HG03159 (cell line): ENCODE results near the gene HNRNPH3.

Experiments
- ATAC-seq: cut with Tn5 transposase; IDR thresholded peaks from one replicate; pipeline ENCODE4 v1.9.1; 2021; ENCODE audit warnings: mild to moderate bottlenecking, moderate library complexity; ENCODE audit not compliant: unreplicated experiment

Gene HNRNPH3

GRCh38 chr10:68330852-68331454 lies 911 bp upstream of the HNRNPH3 start:
- no peak for ATAC-seq

GRCh38 chr10:68332259-68333057 lies 594 bp downstream of the HNRNPH3 start, which contains the start of gene PBLD:
Gene PBLD, minus strand, starts transcription at chr10:68332928. Its CDS starts 26,084 bp downstream, at chr10:68306844.
- peak; percentile 19 for ATAC-seq

- ATAC-seq: no peak
Observed at GRCh38 chr10:68333058-68333395, 1.2 kb downstream of the HNRNPH3 start.

- no peak for ATAC-seq
Observed at GRCh38 chr10:68333440-68334431, 1.9 kb downstream of the HNRNPH3 start.

GRCh38 chr10:68334672-68335467 lies 3.0 kb downstream of the HNRNPH3 start:
- no peak for ATAC-seq

GRCh38 chr10:68336754-68337351 lies 5.0 kb downstream of the HNRNPH3 start:
- no peak for ATAC-seq

GRCh38 chr10:68340358-68341080 lies 8.7 kb downstream of the HNRNPH3 start:
- ATAC-seq: no peak

GRCh38 chr10:68342909-68343516 lies 11.1 kb downstream of the HNRNPH3 start:
- ATAC-seq: no peak

- ATAC-seq: no peak
Observed at GRCh38 chr10:68345621-68346020, 13.8 kb downstream of the HNRNPH3 start.

- ATAC-seq: no peak
Observed at GRCh38 chr10:68346774-68347173, 14.9 kb downstream of the HNRNPH3 start.

- peak; percentile 60 for ATAC-seq
Observed at GRCh38 chr10:68348265-68348741, 16.4 kb downstream of the HNRNPH3 start.

GRCh38 chr10:68353537-68353936 lies 21.7 kb downstream of the HNRNPH3 start:
- ATAC-seq: no peak

GRCh38 chr10:68359189-68359588 lies 27.3 kb downstream of the HNRNPH3 start:
- ATAC-seq: no peak

GRCh38 chr10:68362590-68362989 lies 30.7 kb downstream of the HNRNPH3 start:
- ATAC-seq: no peak

- no peak for ATAC-seq
Observed at GRCh38 chr10:68364101-68364886, 32.4 kb downstream of the HNRNPH3 start.

- ATAC-seq: no peak
Observed at GRCh38 chr10:68365611-68366010, 33.7 kb downstream of the HNRNPH3 start.

- no peak for ATAC-seq
Observed at GRCh38 chr10:68366600-68366999, 34.7 kb downstream of the HNRNPH3 start.

GRCh38 chr10:68367121-68367520 lies 35.3 kb downstream of the HNRNPH3 start:
- no peak for ATAC-seq
